GM06990 (cell line): ENCODE data around the gene TRIM44.
"Not testable (repeated sequence)": the region's sequence is repeated elsewhere in the genome, so short reads cannot be mapped to it uniquely, and the experiment has no call there.

Experiments
- DNase-seq: peaks from one replicate; pipeline ENCODE4 v3.0.0-alpha.2; 2011; ENCODE audit not compliant: insufficient read length; ENCODE audit errors: extremely low read depth
- H3K27me3 ChIP-seq: replicated peaks from 2 replicates; pipeline ENCODE4 v1.6.0; 2011; ENCODE audit warnings: low read length; ENCODE audit not compliant: control insufficient read depth, insufficient read depth
- H3K36me3 ChIP-seq: 2 replicates; pipeline ENCODE4 v1.5.1; 2011; ENCODE audit warnings: low read length; ENCODE audit not compliant: control insufficient read depth, insufficient read depth
- H3K4me3 ChIP-seq: replicated peaks from 2 replicates; pipeline ENCODE4 v1.5.1; 2011; ENCODE audit warnings: low read depth, mild to moderate bottlenecking, control low read depth, low read length
- CTCF ChIP-seq: IDR thresholded peaks from 2 replicates; pipeline ENCODE4 v1.5.1; 2011; ENCODE audit warnings: low read length, control low read depth, mild to moderate bottlenecking, inconsistent platforms; ENCODE audit not compliant: insufficient read depth, poor library complexity, severe bottlenecking

The TRIM44 gene

GRCh38 chr11:35826006-35826405 is 163.4 kb downstream of the TRIM44 start:
- Histone ChIP-seq H3K4me3 (no peak overlapping the region), H3K36me3 (no peaks in the 10 kb centered on the region), H3K27me3 (no peaks in the 10 kb centered on the region; the same call in none of the 2 replicates)
- TF ChIP-seq CTCF = no peak
- DNase-seq = no peak

- no peaks in the 10 kb centered on the region; the same call in none of the 2 replicates for H3K27me3 ChIP-seq
- H3K4me3 ChIP-seq = no peak overlapping the region
- no peak for DNase-seq
- no peak for TF ChIP-seq CTCF
- no peaks in the 10 kb centered on the region for H3K36me3 ChIP-seq
Measured at GRCh38 chr11:35826949-35827348, 164.4 kb downstream of the TRIM44 start.

- TF ChIP-seq CTCF = no peak
- Histone ChIP-seq H3K27me3 (no peaks in the 10 kb centered on the region; the same call in 1 of the 2 replicates), H3K4me3 (no peak overlapping the region), H3K36me3 (no peaks in the 10 kb centered on the region)
- no peak for DNase-seq
Measured at GRCh38 chr11:35836205-35836604, 173.6 kb downstream of the TRIM44 start.

- no peak for DNase-seq
- Histone ChIP-seq H3K27me3 (no peaks in the 10 kb centered on the region; the same call in 1 of the 2 replicates), H3K36me3 (no peaks in the 10 kb centered on the region), H3K4me3 (no peak overlapping the region)
- TF ChIP-seq CTCF = no peak
Measured at GRCh38 chr11:35838071-35838470, 175.5 kb downstream of the TRIM44 start.

- not testable (repeated sequence) for H3K36me3 ChIP-seq, H3K4me3 ChIP-seq
Measured at GRCh38 chr11:35838697-35839367, 176.3 kb downstream of the TRIM44 start.

GRCh38 chr11:35839368-35840161 is 177.0 kb downstream of the TRIM44 start:
- Histone ChIP-seq H3K36me3 (no peaks in the 10 kb centered on the region), H3K4me3 (no peak overlapping the region), H3K27me3 (no peaks in the 10 kb centered on the region; the same call in 1 of the 2 replicates)
- no peak for TF ChIP-seq CTCF
- DNase-seq = no peak

More at GRCh38 chr11:35838697-35839367, 176.3 kb downstream of the TRIM44 start:
- not testable (repeated sequence) for H3K27me3 ChIP-seq, DNase-seq
